ENCODE results near the gene STK16.

- TF ChIP-seq CTCF (IDR thresholded peaks at IDR 0.05; ENCODE audit: low read depth, low read length, missing input control) (no peak), EGR1 (IDR thresholded peaks at IDR 0.05; ENCODE audit: low read depth in 2 of 2) (no peak), RAD21 (IDR thresholded peaks at IDR 0.05) (no peak), YY1 (IDR thresholded peaks at IDR 0.05) (no peak), SP1 (IDR thresholded peaks at IDR 0.05) (no peak), RXRA (IDR thresholded peaks at IDR 0.05) (no peak), FOXA1 (IDR thresholded peaks at IDR 0.05) (no peak), GABPA (IDR thresholded peaks at IDR 0.05 in 1 of 2, conservative IDR thresholded peaks at IDR 0.05 in 1 of 2) (no peak)
- TF ChIP-seq, protein P1, sequence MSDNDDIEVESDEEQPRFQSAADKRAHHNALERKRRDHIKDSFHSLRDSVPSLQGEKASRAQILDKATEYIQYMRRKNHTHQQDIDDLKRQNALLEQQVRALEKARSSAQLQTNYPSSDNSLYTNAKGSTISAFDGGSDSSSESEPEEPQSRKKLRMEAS (IDR thresholded peaks at IDR 0.05) = no peak
- TF ChIP-seq, protein P2, sequence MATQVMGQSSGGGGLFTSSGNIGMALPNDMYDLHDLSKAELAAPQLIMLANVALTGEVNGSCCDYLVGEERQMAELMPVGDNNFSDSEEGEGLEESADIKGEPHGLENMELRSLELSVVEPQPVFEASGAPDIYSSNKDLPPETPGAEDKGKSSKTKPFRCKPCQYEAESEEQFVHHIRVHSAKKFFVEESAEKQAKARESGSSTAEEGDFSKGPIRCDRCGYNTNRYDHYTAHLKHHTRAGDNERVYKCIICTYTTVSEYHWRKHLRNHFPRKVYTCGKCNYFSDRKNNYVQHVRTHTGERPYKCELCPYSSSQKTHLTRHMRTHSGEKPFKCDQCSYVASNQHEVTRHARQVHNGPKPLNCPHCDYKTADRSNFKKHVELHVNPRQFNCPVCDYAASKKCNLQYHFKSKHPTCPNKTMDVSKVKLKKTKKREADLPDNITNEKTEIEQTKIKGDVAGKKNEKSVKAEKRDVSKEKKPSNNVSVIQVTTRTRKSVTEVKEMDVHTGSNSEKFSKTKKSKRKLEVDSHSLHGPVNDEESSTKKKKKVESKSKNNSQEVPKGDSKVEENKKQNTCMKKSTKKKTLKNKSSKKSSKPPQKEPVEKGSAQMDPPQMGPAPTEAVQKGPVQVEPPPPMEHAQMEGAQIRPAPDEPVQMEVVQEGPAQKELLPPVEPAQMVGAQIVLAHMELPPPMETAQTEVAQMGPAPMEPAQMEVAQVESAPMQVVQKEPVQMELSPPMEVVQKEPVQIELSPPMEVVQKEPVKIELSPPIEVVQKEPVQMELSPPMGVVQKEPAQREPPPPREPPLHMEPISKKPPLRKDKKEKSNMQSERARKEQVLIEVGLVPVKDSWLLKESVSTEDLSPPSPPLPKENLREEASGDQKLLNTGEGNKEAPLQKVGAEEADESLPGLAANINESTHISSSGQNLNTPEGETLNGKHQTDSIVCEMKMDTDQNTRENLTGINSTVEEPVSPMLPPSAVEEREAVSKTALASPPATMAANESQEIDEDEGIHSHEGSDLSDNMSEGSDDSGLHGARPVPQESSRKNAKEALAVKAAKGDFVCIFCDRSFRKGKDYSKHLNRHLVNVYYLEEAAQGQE (IDR thresholded peaks at IDR 0.05) = no peak
- TF ChIP-seq, protein P3, sequence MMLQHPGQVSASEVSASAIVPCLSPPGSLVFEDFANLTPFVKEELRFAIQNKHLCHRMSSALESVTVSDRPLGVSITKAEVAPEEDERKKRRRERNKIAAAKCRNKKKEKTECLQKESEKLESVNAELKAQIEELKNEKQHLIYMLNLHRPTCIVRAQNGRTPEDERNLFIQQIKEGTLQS (IDR thresholded peaks at IDR 0.05) = no peak
Measured at GRCh38 chr2:219197388-219197787, 47.9 kb upstream of the STK16 start.

Data from liver (tissue), 3 donors.